Astrocyte (in vitro differentiated cells and primary cell): ENCODE measurements around the gene YPEL1. TPM values are rescaled to one million over a fixed set of nuclear protein-coding genes. Genes with fewer than 3 reads are reported as not detected.
"Not testable (repeated sequence)": the region's sequence is repeated elsewhere in the genome, so short reads cannot be mapped to it uniquely, and the experiment has no call there.

ENCODE experiments used
- DNase-seq: peaks from one replicate; pipeline ENCODE4 v3.0.0-alpha.2; 2010; ENCODE audit warnings: low read depth
- FAIRE-seq: peaks from 2 replicates; lab custom pipeline; 2011; peaks lifted over from hg19 to GRCh38; lab: Jason Lieb, UNC
- H2AFZ ChIP-seq: 2 replicates; pipeline ENCODE4 v1.6.0; 2012; ENCODE audit warnings: low read depth, low read length, inconsistent platforms
- H3K27ac ChIP-seq: 2 replicates; pipeline ENCODE4 v1.5.1; 2011; ENCODE audit warnings: low read depth, low read length, inconsistent platforms
- H3K27me3 ChIP-seq: 2 replicates; pipeline ENCODE4 v1.6.0; 2011; ENCODE audit warnings: low read length, inconsistent platforms; ENCODE audit not compliant: insufficient read depth
- H3K36me3 ChIP-seq: 2 replicates; pipeline ENCODE4 v1.5.1; 2011; ENCODE audit warnings: low read length, inconsistent platforms; ENCODE audit not compliant: insufficient read depth
- H3K4me1 ChIP-seq: 2 replicates; pipeline ENCODE4 v1.5.1; 2011; ENCODE audit warnings: low read length, inconsistent platforms; ENCODE audit not compliant: insufficient read depth
- H3K4me2 ChIP-seq: 2 replicates; pipeline ENCODE4 v1.6.0; 2012; ENCODE audit warnings: low read length, inconsistent platforms
- H3K4me3 ChIP-seq: 2 replicates; pipeline ENCODE4 v1.5.1; 2011; ENCODE audit warnings: low read depth, mild to moderate bottlenecking, low read length, inconsistent platforms; ENCODE audit not compliant: insufficient read depth
- H3K79me2 ChIP-seq: 2 replicates; pipeline ENCODE4 v1.6.0; 2012; ENCODE audit warnings: mild to moderate bottlenecking, low read length, inconsistent platforms; ENCODE audit not compliant: insufficient read depth
- H3K9ac ChIP-seq: 2 replicates; pipeline ENCODE4 v1.6.0; 2012; ENCODE audit warnings: mild to moderate bottlenecking, low read length, inconsistent platforms
- H3K9me3 ChIP-seq: 2 replicates; pipeline ENCODE4 v1.5.1; 2012; ENCODE audit warnings: low read depth, mild to moderate bottlenecking, low read length, inconsistent platforms; ENCODE audit not compliant: insufficient read depth
- H4K20me1 ChIP-seq: 2 replicates; pipeline ENCODE4 v1.6.0; 2012; ENCODE audit warnings: low read length, inconsistent platforms; ENCODE audit not compliant: insufficient read depth
- H3K27ac Mint-ChIP-seq: one replicate; pipeline ENCODE4 v1.8.0; 2021; ENCODE audit warnings: mild to moderate bottlenecking, mixed read lengths; ENCODE audit not compliant: unreplicated experiment
- H3K27me3 Mint-ChIP-seq: one replicate; pipeline ENCODE4 v1.8.0; 2021; ENCODE audit warnings: low read depth, mixed read lengths; ENCODE audit not compliant: unreplicated experiment
- H3K36me3 Mint-ChIP-seq: one replicate; pipeline ENCODE4 v1.8.0; 2021; ENCODE audit warnings: low read depth, mixed read lengths; ENCODE audit not compliant: unreplicated experiment
- H3K4me1 Mint-ChIP-seq: one replicate; pipeline ENCODE4 v1.8.0; 2021; ENCODE audit warnings: low read depth, mixed read lengths; ENCODE audit not compliant: unreplicated experiment
- H3K4me3 Mint-ChIP-seq: one replicate; pipeline ENCODE4 v1.8.0; 2021; ENCODE audit warnings: mild to moderate bottlenecking, moderate library complexity, mixed read lengths; ENCODE audit not compliant: unreplicated experiment
- H3K9me3 Mint-ChIP-seq: one replicate; pipeline ENCODE4 v1.8.0; 2021; ENCODE audit warnings: mild to moderate bottlenecking, mixed read lengths; ENCODE audit not compliant: unreplicated experiment
- EZH2 ChIP-seq: IDR thresholded peaks from 2 replicates; pipeline ENCODE4 v1.6.1; 2012; ENCODE audit warnings: mild to moderate bottlenecking, low read length, inconsistent platforms; ENCODE audit not compliant: insufficient read depth
- total RNA-seq: library from RNA; stranded (reverse); gene quantifications from 2 replicates; pipeline ENCODE4 v1.2.1, GENCODE V29; 2021
- TF ChIP-seq, protein P1 (sequence below): IDR thresholded peaks from 2 replicates; pipeline ENCODE4 v1.5.1; 2011; ENCODE audit warnings: low read depth, mild to moderate bottlenecking, inconsistent platforms, low read length, moderate library complexity; ENCODE audit not compliant: insufficient read depth

The YPEL1 gene
- total RNA-seq, 1 donor from 2014 or later = 0.86 TPM

DNA sequence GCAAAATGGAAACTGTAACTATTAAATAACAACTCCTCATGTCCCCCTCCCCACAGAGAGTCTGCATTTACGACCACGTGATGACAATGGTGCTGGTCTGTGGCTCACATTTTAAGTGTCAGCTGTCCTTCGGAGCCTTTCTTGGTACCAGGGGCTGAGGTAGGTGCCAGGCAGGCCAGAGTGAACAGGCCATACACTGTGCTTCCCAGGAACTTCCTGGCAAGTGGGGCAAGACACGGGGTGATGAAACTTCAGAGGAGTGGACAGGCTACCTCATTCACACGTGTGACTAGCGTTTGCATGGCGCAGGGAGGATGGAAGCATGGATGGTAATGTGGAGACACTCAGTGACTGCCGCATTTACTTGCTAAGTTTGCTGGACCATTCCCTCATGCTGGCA lies 10.4 kb upstream of the YPEL1 start:
- no peaks in the 10 kb centered on the region for H3K9me3 Mint-ChIP-seq
- FAIRE-seq = no peak
- H3K4me1 ChIP-seq = no peaks in the 10 kb centered on the region
- H3K36me3 ChIP-seq = no peaks in the 10 kb centered on the region
- TF ChIP-seq EZH2 = no peak
- TF ChIP-seq, protein P1, sequence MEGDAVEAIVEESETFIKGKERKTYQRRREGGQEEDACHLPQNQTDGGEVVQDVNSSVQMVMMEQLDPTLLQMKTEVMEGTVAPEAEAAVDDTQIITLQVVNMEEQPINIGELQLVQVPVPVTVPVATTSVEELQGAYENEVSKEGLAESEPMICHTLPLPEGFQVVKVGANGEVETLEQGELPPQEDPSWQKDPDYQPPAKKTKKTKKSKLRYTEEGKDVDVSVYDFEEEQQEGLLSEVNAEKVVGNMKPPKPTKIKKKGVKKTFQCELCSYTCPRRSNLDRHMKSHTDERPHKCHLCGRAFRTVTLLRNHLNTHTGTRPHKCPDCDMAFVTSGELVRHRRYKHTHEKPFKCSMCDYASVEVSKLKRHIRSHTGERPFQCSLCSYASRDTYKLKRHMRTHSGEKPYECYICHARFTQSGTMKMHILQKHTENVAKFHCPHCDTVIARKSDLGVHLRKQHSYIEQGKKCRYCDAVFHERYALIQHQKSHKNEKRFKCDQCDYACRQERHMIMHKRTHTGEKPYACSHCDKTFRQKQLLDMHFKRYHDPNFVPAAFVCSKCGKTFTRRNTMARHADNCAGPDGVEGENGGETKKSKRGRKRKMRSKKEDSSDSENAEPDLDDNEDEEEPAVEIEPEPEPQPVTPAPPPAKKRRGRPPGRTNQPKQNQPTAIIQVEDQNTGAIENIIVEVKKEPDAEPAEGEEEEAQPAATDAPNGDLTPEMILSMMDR = no peak
- peaks cover 21% of the 10 kb centered on the region for H3K27me3 Mint-ChIP-seq
- no peaks in the 10 kb centered on the region for H3K9me3 ChIP-seq
- H3K27ac ChIP-seq = no peak overlapping the region
- H3K27me3 ChIP-seq = no peaks in the 10 kb centered on the region
- H3K9ac ChIP-seq = no peak overlapping the region
- no peak overlapping the region for H2AFZ ChIP-seq
- H3K4me3 Mint-ChIP-seq = no peak overlapping the region
- no peaks in the 10 kb centered on the region for H3K4me1 Mint-ChIP-seq
- no peak for DNase-seq
- no peaks in the 10 kb centered on the region for H4K20me1 ChIP-seq
- no peak overlapping the region for H3K27ac Mint-ChIP-seq
- H3K36me3 Mint-ChIP-seq = no peaks in the 10 kb centered on the region
- no peaks in the 10 kb centered on the region for H3K79me2 ChIP-seq
- no peak overlapping the region for H3K4me3 ChIP-seq
- H3K4me2 ChIP-seq = no peak overlapping the region

DNA sequence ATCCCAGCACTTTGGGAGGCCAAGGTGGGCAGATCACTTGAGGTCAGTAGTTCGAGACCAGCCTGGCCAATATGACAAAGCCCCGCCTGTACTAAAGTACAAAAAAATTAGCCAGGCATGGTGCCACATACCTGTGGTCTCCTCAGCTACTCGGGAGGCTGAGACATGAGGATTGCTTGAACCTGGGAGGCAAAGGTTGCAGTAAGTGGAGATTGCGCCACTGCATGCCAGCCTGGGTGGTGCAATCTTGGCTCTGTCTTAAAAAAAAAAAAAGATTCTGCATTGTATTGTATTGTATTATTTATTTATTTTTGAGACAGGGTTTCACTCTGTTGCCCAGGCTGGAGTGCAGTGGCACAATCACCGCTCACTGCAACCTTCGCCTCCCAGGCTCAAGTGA lies 9.3 kb upstream of the YPEL1 start:
- FAIRE-seq, H3K79me2 ChIP-seq, H3K27ac ChIP-seq, H3K36me3 Mint-ChIP-seq, DNase-seq, H4K20me1 ChIP-seq, H3K4me1 ChIP-seq, H2AFZ ChIP-seq, H3K4me2 ChIP-seq, H3K36me3 ChIP-seq, H3K4me3 ChIP-seq, H3K9me3 Mint-ChIP-seq, H3K4me1 Mint-ChIP-seq, H3K9ac ChIP-seq, H3K27ac Mint-ChIP-seq, H3K4me3 Mint-ChIP-seq, H3K9me3 ChIP-seq, H3K27me3 ChIP-seq: not testable (repeated sequence)
- peaks cover 27% of the 10 kb centered on the region for H3K27me3 Mint-ChIP-seq

DNA sequence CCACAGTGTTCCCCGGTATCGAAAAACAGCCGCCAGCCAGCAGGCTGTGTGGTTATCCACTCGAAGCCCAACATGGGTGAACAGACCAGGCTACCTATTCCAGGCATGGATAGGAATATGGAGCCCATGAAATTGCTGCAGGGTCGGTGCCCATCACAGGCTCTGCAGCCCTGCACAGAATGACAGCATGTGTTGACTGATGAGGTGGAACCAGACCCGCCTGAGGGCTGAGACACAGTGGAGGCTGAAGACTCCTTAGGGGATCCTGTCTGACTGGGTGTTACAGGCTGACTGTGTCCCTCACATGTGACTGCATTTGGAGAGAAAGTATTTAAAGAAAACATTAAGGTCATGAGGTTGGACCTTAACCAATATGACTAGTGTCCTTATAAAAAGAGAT lies 6.2 kb upstream of the YPEL1 start:
- Histone ChIP-seq H2AFZ (no peak overlapping the region), H3K4me2 (no peak overlapping the region), H3K27ac (no peak overlapping the region), H3K4me1 (no peaks in the 10 kb centered on the region), H3K9ac (no peak overlapping the region), H4K20me1 (no peaks in the 10 kb centered on the region), H3K4me3 (no peak overlapping the region), H3K36me3 (no peaks in the 10 kb centered on the region), H3K79me2 (no peaks in the 10 kb centered on the region), H3K9me3 (no peaks in the 10 kb centered on the region), H3K27me3 (no peaks in the 10 kb centered on the region)
- Mint-ChIP-seq H3K4me3 (no peak overlapping the region), H3K36me3 (no peaks in the 10 kb centered on the region), H3K4me1 (no peaks in the 10 kb centered on the region), H3K9me3 (no peaks in the 10 kb centered on the region), H3K27ac (no peak overlapping the region), H3K27me3 (peaks cover 30% of the 10 kb centered on the region)
- DNase-seq = no peak
- no peak for FAIRE-seq
- TF ChIP-seq, protein P1 = no peak
- TF ChIP-seq EZH2 = no peak
